ENCODE data around the gene MORC2.

GRCh38 chr22:30887453-30887852 lies 81.1 kb downstream of the MORC2 start:
- no peak for TF ChIP-seq TARDBP (IDR thresholded peaks at IDR 0.05)
- TF ChIP-seq FOXM1 (IDR thresholded peaks at IDR 0.05; ENCODE audit: borderline replicate concordance), result no peak
- no peak for TF ChIP-seq ELF4 (IDR thresholded peaks at IDR 0.05)
- TF ChIP-seq BHLHE40 (IDR thresholded peaks at IDR 0.05; ENCODE audit: borderline replicate concordance), result no peak

Measured in HEK293T (cell line).